Measurements from ENCODE around the gene NASP.
"Not testable (repeated sequence)": the region's sequence is repeated elsewhere in the genome, so short reads cannot be mapped to it uniquely, and the experiment has no call there.

NASP gene

GRCh38 chr1:45569962-45570581 lies 13.8 kb upstream of the NASP start:
- DNase-seq, result peak; percentile 56

GRCh38 chr1:45570631-45571030 lies 13.2 kb upstream of the NASP start:
- no peak for DNase-seq

- DNase-seq, result no peak
These were observed 10.5 kb upstream of the NASP start for GRCh38 chr1:45573231-45573804.

GRCh38 chr1:45574105-45574626 lies 9.7 kb upstream of the NASP start:
- no peak for DNase-seq

GRCh38 chr1:45583264-45583665 lies 576 bp upstream of the NASP start:
- peak; percentile 98 for DNase-seq

- peak; percentile 96 for DNase-seq
These were observed 689 bp downstream of the NASP start for GRCh38 chr1:45584351-45585109.

- DNase-seq, result no peak
These were observed 1.2 kb downstream of the NASP start for GRCh38 chr1:45585110-45585426.

- DNase-seq, result no peak
These were observed 1.7 kb downstream of the NASP start for GRCh38 chr1:45585496-45586075.

GRCh38 chr1:45586769-45587168 lies 2.9 kb downstream of the NASP start:
- DNase-seq, result no peak

GRCh38 chr1:45589861-45590260 lies 6.0 kb downstream of the NASP start:
- no peak for DNase-seq

GRCh38 chr1:45594412-45594811 lies 10.6 kb downstream of the NASP start:
- DNase-seq, result no peak

- DNase-seq, result not testable (repeated sequence)
These were observed 12.9 kb downstream of the NASP start for GRCh38 chr1:45596765-45597164.

- DNase-seq, result no peak
These were observed 20.4 kb downstream of the NASP start for GRCh38 chr1:45604239-45604638.

- DNase-seq, result no peak
These were observed 23.7 kb downstream of the NASP start for GRCh38 chr1:45607404-45608074.

GRCh38 chr1:45608175-45609156 lies 24.6 kb downstream of the NASP start:
- no peak for DNase-seq

- DNase-seq, result no peak
These were observed 26.9 kb downstream of the NASP start for GRCh38 chr1:45610589-45611226.

- no peak for DNase-seq
These were observed 29.2 kb downstream of the NASP start for GRCh38 chr1:45612941-45613579.

- no peak for DNase-seq
These were observed 32.0 kb downstream of the NASP start for GRCh38 chr1:45615885-45616284.

- no peak for DNase-seq
These were observed 33.8 kb downstream of the NASP start for GRCh38 chr1:45617618-45618017.

- DNase-seq, result no peak
These were observed 35.5 kb downstream of the NASP start for GRCh38 chr1:45619149-45619921.
